ENCODE measurements around the gene ACLY.

ACLY gene

GRCh38 chr17:41823580-41823979 lies 95.2 kb downstream of the ACLY start:
- DNase-seq, result no peak

- DNase-seq, result no peak
These were observed 95.6 kb downstream of the ACLY start for GRCh38 chr17:41823141-41823524.

- DNase-seq, result no peak
These were observed 96.3 kb downstream of the ACLY start for GRCh38 chr17:41822216-41823140.

- no peak for DNase-seq
These were observed 97.0 kb downstream of the ACLY start for GRCh38 chr17:41821776-41822175.

GRCh38 chr17:41818024-41818423 lies 100.7 kb downstream of the ACLY start:
- no peak for DNase-seq
